Measurements from ENCODE around the gene IRS2. TPM values are rescaled to one million over a fixed set of nuclear protein-coding genes. Genes with fewer than 3 reads are reported as not detected.

The IRS2 gene
- total and polyA plus RNA-seq, 2 donors (not counting 3 experiments of a cell fraction or from before 2014, with no cell fraction given): 1.6 to 4.4 TPM

DNA sequence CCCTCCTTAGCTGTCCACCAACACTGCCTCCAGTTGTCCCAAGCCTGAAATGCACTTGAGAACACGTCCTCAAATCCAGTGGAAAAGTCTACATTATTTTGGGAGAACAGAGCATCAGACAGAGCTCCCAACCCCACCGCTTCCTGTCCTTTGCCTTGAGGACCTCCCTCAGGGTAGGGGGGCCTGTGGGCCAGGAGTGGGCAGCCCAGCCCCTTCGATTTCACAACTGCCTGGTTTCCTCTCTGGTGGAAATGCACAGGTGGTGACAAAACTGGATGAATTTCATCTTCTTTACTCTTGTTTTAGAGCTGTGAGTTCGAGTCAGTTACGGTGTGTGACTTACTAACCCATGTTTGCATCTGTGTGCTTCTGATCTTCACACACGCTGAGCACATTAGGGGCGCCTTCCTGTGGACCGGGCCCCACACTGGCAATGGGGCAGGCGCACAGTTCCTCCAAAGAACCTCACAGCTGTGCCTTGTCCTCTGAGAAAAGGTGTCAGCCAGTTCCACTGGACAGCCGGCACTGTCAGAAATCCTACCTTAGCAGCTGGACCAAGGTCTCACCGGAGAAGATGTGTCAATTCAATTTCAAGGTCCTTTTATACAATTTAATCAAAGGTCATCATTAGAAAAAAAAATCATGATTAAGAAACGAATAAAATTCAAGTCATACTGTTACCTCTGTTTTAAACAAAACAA, 80.2 kb downstream of the IRS2 start:
- intact Hi-C loops (cut with micrococcal nuclease): no loop called here
- no peaks in the 10 kb centered on the region for H3K36me3 ChIP-seq (ENCODE audit: control insufficient read depth in 2 of 2, extremely low read depth in 1 of 2, insufficient read depth in 2 of 2, low read length in 2 of 2)
- H3K9me1 ChIP-seq (replicated peaks; ENCODE audit: control insufficient read depth, extremely low read depth, insufficient read depth, low read length): no peaks in the 10 kb centered on the region
- DNase-seq (ENCODE audit: low read depth, low spot score) (no peak), FAIRE-seq (no peak)
- no peaks in the 10 kb centered on the region for H3K9me3 ChIP-seq (replicated peaks; ENCODE audit: control insufficient read depth, insufficient read depth, low read length)
- no peaks in the 10 kb centered on the region for H4K20me1 ChIP-seq (replicated peaks; ENCODE audit: control insufficient read depth, extremely low read depth, insufficient read depth, low read length)
- dilution Hi-C loops (cut with MboI; ENCODE audit: extremely low pct_ligation_motif_present, low sequenced_read_pairs): no loop called here
- BruUV-seq (replicated peaks): no TSS peak
- no peak overlapping the region for H3K9ac ChIP-seq (replicated peaks; ENCODE audit: extremely low read depth, insufficient read depth, low read length)
- H3K79me2 ChIP-seq (ENCODE audit: control insufficient read depth, insufficient read depth, low read length): no peaks in the 10 kb centered on the region
- H3K4me3 ChIP-seq (replicated peaks in 1 of 3; ENCODE audit: insufficient read depth in 1 of 3, low read depth in 1 of 3, low read length in 3 of 3): no peak overlapping the region
- H3K27me3 ChIP-seq (ENCODE audit: control insufficient read depth in 2 of 2, insufficient read depth in 2 of 2, low read length in 2 of 2): no peaks in the 10 kb centered on the region
- TF ChIP-seq POLR2A (IDR thresholded peaks at IDR 0.05; ENCODE audit: low read depth, low read length): no peak
- TF ChIP-seq EZH2 (IDR thresholded peaks at IDR 0.05; ENCODE audit: borderline replicate concordance, low read depth, low read length, severe bottlenecking): no peak
- TF ChIP-seq GATA2 (IDR thresholded peaks at IDR 0.05; ENCODE audit: insufficient read depth, insufficient read length, low read depth, low read length): no peak
- TF ChIP-seq, protein P1, sequence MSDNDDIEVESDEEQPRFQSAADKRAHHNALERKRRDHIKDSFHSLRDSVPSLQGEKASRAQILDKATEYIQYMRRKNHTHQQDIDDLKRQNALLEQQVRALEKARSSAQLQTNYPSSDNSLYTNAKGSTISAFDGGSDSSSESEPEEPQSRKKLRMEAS (IDR thresholded peaks at IDR 0.05; ENCODE audit: insufficient read depth, insufficient read length): no peak
- no peak for TF ChIP-seq FOS (IDR thresholded peaks at IDR 0.05; ENCODE audit: borderline replicate concordance, insufficient read depth, low read length)
- TF ChIP-seq, protein P2, sequence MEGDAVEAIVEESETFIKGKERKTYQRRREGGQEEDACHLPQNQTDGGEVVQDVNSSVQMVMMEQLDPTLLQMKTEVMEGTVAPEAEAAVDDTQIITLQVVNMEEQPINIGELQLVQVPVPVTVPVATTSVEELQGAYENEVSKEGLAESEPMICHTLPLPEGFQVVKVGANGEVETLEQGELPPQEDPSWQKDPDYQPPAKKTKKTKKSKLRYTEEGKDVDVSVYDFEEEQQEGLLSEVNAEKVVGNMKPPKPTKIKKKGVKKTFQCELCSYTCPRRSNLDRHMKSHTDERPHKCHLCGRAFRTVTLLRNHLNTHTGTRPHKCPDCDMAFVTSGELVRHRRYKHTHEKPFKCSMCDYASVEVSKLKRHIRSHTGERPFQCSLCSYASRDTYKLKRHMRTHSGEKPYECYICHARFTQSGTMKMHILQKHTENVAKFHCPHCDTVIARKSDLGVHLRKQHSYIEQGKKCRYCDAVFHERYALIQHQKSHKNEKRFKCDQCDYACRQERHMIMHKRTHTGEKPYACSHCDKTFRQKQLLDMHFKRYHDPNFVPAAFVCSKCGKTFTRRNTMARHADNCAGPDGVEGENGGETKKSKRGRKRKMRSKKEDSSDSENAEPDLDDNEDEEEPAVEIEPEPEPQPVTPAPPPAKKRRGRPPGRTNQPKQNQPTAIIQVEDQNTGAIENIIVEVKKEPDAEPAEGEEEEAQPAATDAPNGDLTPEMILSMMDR (IDR thresholded peaks at IDR 0.05; ENCODE audit: extremely low read depth in 1 of 2, insufficient read depth in 1 of 2, low read depth in 1 of 2, low read length in 2 of 2): no peak
- TF ChIP-seq POLR2AphosphoS5 (IDR thresholded peaks at IDR 0.05; ENCODE audit: insufficient read depth, low read depth, low read length): no peak
- TF ChIP-seq MYC (IDR thresholded peaks at IDR 0.05; ENCODE audit: low read depth, low read length): no peak
- TF ChIP-seq JUN (IDR thresholded peaks at IDR 0.05; ENCODE audit: borderline replicate concordance, insufficient read depth, insufficient read length, low read depth): no peak
- ChIA-PET POLR2A (no interaction called here), CTCF (interaction anchor here (0.7 kb wide), 1 partner anchor 23 kb away, joined by 3 read pairs; no protein-coding TSS in a partner anchor)
- no peak overlapping the region for H3K27ac ChIP-seq (ENCODE audit: insufficient read depth, low read depth, low read length)
- no peak overlapping the region for H2AFZ ChIP-seq (ENCODE audit: low read depth, low read length)
- H3K4me1 ChIP-seq (ENCODE audit: control insufficient read depth, extremely low read depth, insufficient read depth, low read length): no peaks in the 10 kb centered on the region
- no peak overlapping the region for H3K4me2 ChIP-seq (ENCODE audit: insufficient read depth, low read length)
